Thyroid gland (tissue), 4 donors: ENCODE measurements around the gene TRIM72. TPM values are rescaled to one million over a fixed set of nuclear protein-coding genes. Genes with fewer than 3 reads are reported as not detected.

Experiments used
- DNase-seq, 2 donors: peaks; one replicate each; pipeline ENCODE4 v3.0.0-alpha.2; 2019
- H3K27ac ChIP-seq, 3 donors: fragments of 200-600 bp; sonication (generic); 1 replicate in 2 of 3; 2 replicates in 1 of 3; pipeline ENCODE4 v1.5.1; 2016 to 2019; ENCODE audit warnings: mild to moderate bottlenecking in 1 of 3, moderate library complexity in 1 of 3
- H3K27me3 ChIP-seq: fragments of 200-600 bp; sonication (generic); one replicate; pipeline ENCODE4 v1.5.1; 2019
- H3K36me3 ChIP-seq, 2 donors: fragments of 200-600 bp; sonication (generic); one replicate each; pipeline ENCODE4 v1.5.1; 2016 to 2019
- H3K4me1 ChIP-seq, 2 donors: fragments of 200-600 bp; sonication (generic); one replicate each; pipeline ENCODE4 v1.5.1; 2017 to 2019
- H3K4me3 ChIP-seq, 3 donors: fragments of 200-600 bp; sonication (generic); replicated peaks in 1 of 3; 1 replicate in 2 of 3; 2 replicates in 1 of 3; pipeline ENCODE4 v1.5.1; 2016; ENCODE audit warnings: mild to moderate bottlenecking in 1 of 3
- H3K9me3 ChIP-seq: fragments of 200-600 bp; sonication (generic); one replicate; pipeline ENCODE4 v1.5.1; 2017
- POLR2A ChIP-seq, 2 donors: fragments of 450-650 bp; IDR thresholded peaks; one replicate each; pipeline ENCODE4 v1.6.1; 2017; ENCODE audit warnings: antibody characterized with exemption in 2 of 2, mild to moderate bottlenecking in 2 of 2, moderate library complexity in 1 of 2
- WGBS, 2 donors: methylation state at CpG; one replicate each; pipeline ENCODE4 v1.1.5; 2017; 5-methylcytosine and 5-hydroxymethylcytosine counted together
- intact Hi-C: fragments of 100-400 bp; cut with DNase I; formaldehyde crosslinking; loops from one replicate; pipeline ENCODE4 v1.15.1; 2023
- total RNA-seq, 4 donors: library from RNA; depleted of rRNA; stranded (reverse); fragments of >200 nt; gene quantifications; one replicate each; pipeline ENCODE4 v1.2.3, GENCODE V29; 2016
- TF ChIP-seq, protein P1 (sequence below), 6 experiments: fragments of 200-600 bp in 3 of 6; fragments of 450-650 bp in 3 of 6; sonication (generic) in 3 of 6; IDR thresholded peaks; one replicate each; pipeline ENCODE4 v1.5.1; 2016 to 2019; ENCODE audit warnings: antibody characterized with exemption in 6 of 6, mild to moderate bottlenecking in 2 of 6, inconsistent platforms in 1 of 6, moderate library complexity in 1 of 6

Gene TRIM72
- total RNA-seq, 4 donors from 2014 or later = under 0.01 to 0.11 TPM; not detected in 2

DNA sequence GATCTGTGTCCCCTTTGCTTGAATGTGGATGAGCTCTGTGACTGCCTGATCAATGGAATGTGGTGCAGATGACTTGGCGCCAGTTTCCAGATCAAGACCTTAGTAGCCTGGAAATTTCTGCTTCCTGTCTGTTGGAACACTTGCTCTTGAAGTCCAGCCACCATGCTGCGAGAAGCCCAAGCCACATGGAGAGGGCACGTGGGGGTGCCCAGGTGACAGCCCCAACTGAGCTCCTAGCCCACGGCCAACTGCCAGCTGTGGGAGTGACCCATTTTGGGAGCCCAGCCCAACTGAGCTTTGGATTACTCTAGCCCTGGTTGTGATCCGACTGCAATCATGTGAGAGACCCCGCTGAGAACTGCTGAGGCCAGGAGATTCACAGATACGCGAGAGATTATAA lies 42.5 kb downstream of the TRIM72 start:
- no peak for DNase-seq
- Histone ChIP-seq H3K9me3 (no peaks in the 10 kb centered on the region), H3K4me1 (no peaks in the 10 kb centered on the region), H3K36me3 (no peaks in the 10 kb centered on the region), H3K27ac (no peak overlapping the region), H3K27me3 (no peaks in the 10 kb centered on the region), H3K4me3 (no peak overlapping the region)
- intact Hi-C loops = no loop called here
- no peak for TF ChIP-seq POLR2A (IDR thresholded peaks at IDR 0.05)
- TF ChIP-seq, protein P1, sequence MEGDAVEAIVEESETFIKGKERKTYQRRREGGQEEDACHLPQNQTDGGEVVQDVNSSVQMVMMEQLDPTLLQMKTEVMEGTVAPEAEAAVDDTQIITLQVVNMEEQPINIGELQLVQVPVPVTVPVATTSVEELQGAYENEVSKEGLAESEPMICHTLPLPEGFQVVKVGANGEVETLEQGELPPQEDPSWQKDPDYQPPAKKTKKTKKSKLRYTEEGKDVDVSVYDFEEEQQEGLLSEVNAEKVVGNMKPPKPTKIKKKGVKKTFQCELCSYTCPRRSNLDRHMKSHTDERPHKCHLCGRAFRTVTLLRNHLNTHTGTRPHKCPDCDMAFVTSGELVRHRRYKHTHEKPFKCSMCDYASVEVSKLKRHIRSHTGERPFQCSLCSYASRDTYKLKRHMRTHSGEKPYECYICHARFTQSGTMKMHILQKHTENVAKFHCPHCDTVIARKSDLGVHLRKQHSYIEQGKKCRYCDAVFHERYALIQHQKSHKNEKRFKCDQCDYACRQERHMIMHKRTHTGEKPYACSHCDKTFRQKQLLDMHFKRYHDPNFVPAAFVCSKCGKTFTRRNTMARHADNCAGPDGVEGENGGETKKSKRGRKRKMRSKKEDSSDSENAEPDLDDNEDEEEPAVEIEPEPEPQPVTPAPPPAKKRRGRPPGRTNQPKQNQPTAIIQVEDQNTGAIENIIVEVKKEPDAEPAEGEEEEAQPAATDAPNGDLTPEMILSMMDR (IDR thresholded peaks at IDR 0.05) = no peak
- WGBS, 2 donors = 78 to 85% methylated on average over 7 to 8 of the region's 8 CpGs

DNA sequence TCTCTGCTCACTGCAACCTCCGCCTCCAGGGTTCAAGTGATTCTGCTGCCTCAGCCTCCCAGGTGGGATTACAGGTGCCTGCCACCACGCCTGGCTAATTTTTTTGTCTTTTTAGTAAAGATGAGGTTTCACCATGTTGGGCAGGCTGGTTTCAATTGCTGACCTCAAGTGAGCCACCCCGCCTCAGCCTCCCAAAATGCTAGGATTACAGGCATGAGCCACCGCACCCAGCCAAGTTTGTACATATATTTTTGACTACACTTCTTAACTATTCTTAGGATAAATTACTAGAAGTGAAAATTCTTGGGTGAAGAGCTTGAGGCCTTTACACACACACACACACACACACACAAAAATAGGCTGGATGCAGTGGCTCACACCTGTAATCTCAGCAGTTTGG lies 44.4 kb downstream of the TRIM72 start:
- no peaks in the 10 kb centered on the region for H3K27me3 ChIP-seq
- H3K27ac ChIP-seq = no peak overlapping the region
- intact Hi-C loops = no loop called here
- no peaks in the 10 kb centered on the region for H3K9me3 ChIP-seq
- no peak overlapping the region for H3K4me3 ChIP-seq
- TF ChIP-seq, protein P1 (IDR thresholded peaks at IDR 0.05) = no peak
- no peak for TF ChIP-seq POLR2A (IDR thresholded peaks at IDR 0.05)
- H3K4me1 ChIP-seq = no peaks in the 10 kb centered on the region
- WGBS, 2 donors = 83 to 88% methylated on average over 4 of the region's 4 CpGs
- no peak for DNase-seq
- no peaks in the 10 kb centered on the region for H3K36me3 ChIP-seq

DNA sequence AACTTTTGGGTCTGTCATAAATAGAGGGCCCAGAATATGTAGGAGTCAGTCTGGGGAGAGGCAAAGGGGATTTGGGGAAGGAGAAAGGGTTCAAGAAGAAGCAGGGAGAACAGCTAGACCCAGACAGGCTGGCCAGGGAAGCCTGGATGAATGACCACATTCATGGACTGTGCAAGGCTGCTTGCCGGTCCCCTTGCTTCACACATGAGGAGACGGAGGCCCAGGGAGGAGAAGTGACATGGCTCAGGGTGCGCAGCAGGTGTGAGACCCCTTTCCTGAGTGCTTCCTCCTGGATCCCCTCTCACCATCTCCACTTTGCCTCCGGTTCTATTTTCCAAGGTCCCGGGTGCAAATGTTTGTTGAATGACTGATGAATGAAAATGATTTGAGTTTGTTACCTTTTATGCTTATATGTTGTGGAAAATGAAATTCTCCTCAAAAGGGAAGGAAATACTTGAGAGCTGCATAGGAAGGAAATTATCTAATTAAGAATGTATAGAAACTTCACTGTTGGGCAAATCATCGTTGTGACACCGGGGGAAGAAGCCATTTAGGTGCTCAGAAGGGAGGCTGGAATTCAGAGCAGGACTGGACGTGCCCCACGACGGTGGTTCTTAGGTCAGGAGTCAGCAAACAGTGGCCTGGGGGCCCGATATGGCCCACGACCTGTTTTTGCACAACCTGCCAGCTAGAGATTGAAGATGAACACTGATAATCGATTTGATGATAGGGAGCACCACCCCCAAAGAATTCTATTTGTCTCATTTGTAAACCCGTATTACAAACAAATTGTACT lies 46.4 kb downstream of the TRIM72 start:
- Histone ChIP-seq H3K27ac (no peak overlapping the region), H3K9me3 (no peaks in the 10 kb centered on the region), H3K27me3 (no peaks in the 10 kb centered on the region), H3K4me3 (no peak overlapping the region), H3K4me1 (no peaks in the 10 kb centered on the region), H3K36me3 (no peaks in the 10 kb centered on the region)
- intact Hi-C loops = no loop called here
- no peak for TF ChIP-seq POLR2A (IDR thresholded peaks at IDR 0.05)
- TF ChIP-seq, protein P1 (IDR thresholded peaks at IDR 0.05) = no peak
- 75% methylated on average over 14 of the region's 14 CpGs for WGBS, 2 donors
- DNase-seq = no peak

DNA sequence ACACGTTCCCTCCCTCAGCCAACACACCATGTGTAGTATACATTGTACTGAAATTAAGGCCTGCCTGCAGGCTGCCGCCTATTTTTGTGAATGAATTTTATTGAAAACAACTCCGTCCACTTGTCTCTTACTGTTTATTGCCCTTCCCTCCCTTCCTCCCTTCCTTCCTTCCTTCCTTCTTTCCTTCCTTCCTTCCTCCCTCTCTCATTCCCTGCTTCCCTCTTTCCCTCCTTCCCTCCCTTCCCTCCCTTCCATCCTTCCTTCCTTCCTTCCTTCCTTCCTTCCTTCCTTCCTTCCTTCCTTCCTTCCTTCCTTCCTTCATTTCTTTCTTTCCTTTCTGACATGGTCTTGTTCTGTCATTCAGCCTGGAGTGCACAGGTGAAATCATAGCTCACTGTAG lies 48.2 kb downstream of the TRIM72 start:
- intact Hi-C loops = no loop called here
- 79 to 82% methylated on average over 3 of the region's 3 CpGs for WGBS, 2 donors
- no peak overlapping the region for H3K27ac ChIP-seq
- no peaks in the 10 kb centered on the region for H3K36me3 ChIP-seq
- H3K9me3 ChIP-seq = no peaks in the 10 kb centered on the region
- H3K4me3 ChIP-seq = no peak overlapping the region
- no peak for DNase-seq
- no peaks in the 10 kb centered on the region for H3K4me1 ChIP-seq
- TF ChIP-seq, protein P1 (IDR thresholded peaks at IDR 0.05) = no peak
- TF ChIP-seq POLR2A (IDR thresholded peaks at IDR 0.05) = no peak
- no peaks in the 10 kb centered on the region for H3K27me3 ChIP-seq
